ENCODE results near the gene MYO18B.

DNA sequence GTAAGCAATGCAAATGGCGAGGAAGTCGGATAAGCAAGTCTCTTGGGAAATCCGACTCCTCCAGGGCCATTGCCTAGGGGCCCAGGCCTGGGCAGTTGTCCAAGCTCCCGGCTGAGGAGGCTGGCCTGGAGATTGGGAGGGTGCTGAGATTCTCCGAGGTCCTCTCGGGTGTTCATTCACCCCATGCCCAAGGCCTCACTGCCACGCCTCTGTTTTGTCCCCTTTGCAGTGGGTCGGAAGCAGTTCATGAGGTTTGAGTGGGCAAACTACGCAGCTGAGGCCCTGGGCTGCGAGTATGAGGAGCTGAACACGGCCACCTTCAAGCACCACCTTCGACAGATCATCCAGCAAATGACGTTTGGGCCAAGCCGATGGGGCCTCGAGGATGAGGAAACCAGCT lies 81.3 kb downstream of the MYO18B start:
- TF ChIP-seq, protein P1, sequence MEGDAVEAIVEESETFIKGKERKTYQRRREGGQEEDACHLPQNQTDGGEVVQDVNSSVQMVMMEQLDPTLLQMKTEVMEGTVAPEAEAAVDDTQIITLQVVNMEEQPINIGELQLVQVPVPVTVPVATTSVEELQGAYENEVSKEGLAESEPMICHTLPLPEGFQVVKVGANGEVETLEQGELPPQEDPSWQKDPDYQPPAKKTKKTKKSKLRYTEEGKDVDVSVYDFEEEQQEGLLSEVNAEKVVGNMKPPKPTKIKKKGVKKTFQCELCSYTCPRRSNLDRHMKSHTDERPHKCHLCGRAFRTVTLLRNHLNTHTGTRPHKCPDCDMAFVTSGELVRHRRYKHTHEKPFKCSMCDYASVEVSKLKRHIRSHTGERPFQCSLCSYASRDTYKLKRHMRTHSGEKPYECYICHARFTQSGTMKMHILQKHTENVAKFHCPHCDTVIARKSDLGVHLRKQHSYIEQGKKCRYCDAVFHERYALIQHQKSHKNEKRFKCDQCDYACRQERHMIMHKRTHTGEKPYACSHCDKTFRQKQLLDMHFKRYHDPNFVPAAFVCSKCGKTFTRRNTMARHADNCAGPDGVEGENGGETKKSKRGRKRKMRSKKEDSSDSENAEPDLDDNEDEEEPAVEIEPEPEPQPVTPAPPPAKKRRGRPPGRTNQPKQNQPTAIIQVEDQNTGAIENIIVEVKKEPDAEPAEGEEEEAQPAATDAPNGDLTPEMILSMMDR (conservative IDR thresholded peaks at IDR 0.05) = no peak
- no peak for TF ChIP-seq ZFX (IDR thresholded peaks at IDR 0.05)

Data from C4-2B (cell line).